CD4-positive, CD25-positive, alpha-beta regulatory T cell (primary cell): ENCODE data around the gene VPS37C. TPM values are rescaled to one million over a fixed set of nuclear protein-coding genes. Genes with fewer than 3 reads are reported as not detected.
"Not testable (repeated sequence)": the region's sequence is repeated elsewhere in the genome, so short reads cannot be mapped to it uniquely, and the experiment has no call there.

Experiments
- ATAC-seq, 2 donors: fragments of 150-1000 bp; cut with Tn5 transposase; one replicate each; pipeline ENCODE4 v1.10.0; 2021; ENCODE audit warnings: low read depth in 2 of 2, moderate number of reproducible peaks in 2 of 2, moderate library complexity in 1 of 2
- DNase-seq, 3 donors: peaks; one replicate each; pipeline versions ENCODE4 v3.0.0 to v3.0.0-alpha.2; 2012 to 2022; ENCODE audit warnings: mixed read lengths in 1 of 3
- H3K27ac ChIP-seq: one replicate; pipeline ENCODE4 v1.7.0; 2013; ENCODE audit warnings: mild to moderate bottlenecking, low read length; ENCODE audit not compliant: insufficient read depth, poor library complexity, severe bottlenecking
- H3K27me3 ChIP-seq: one replicate; pipeline ENCODE4 v1.7.0; 2013; ENCODE audit warnings: low read length; ENCODE audit not compliant: control insufficient read depth, insufficient read depth
- H3K36me3 ChIP-seq: one replicate; pipeline ENCODE4 v1.7.0; 2013; ENCODE audit warnings: mild to moderate bottlenecking, low read length, moderate library complexity; ENCODE audit not compliant: control insufficient read depth, insufficient read depth
- H3K4me1 ChIP-seq: 2 replicates; pipeline ENCODE4 v1.7.0; 2013; ENCODE audit warnings: mild to moderate bottlenecking, low read length; ENCODE audit not compliant: insufficient read depth, control insufficient read depth, poor library complexity, severe bottlenecking
- H3K4me3 ChIP-seq: one replicate; pipeline ENCODE4 v1.7.0; 2013; ENCODE audit warnings: low read depth, mild to moderate bottlenecking, low read length, moderate library complexity
- H3K9me3 ChIP-seq, 2 experiments: 1 replicate in 1 of 2; 2 replicates in 1 of 2; pipeline ENCODE4 v1.7.0; 2013; ENCODE audit warnings: low read length in 2 of 2, mild to moderate bottlenecking in 1 of 2, moderate library complexity in 1 of 2; ENCODE audit not compliant: control insufficient read depth in 2 of 2
- H3K27ac Mint-ChIP-seq, 3 donors: one replicate each; pipeline ENCODE4 v1.8.0; 2020 to 2022; ENCODE audit warnings: mild to moderate bottlenecking in 3 of 3, mixed read lengths in 3 of 3, moderate library complexity in 2 of 3
- H3K27me3 Mint-ChIP-seq: one replicate; pipeline ENCODE4 v1.8.0; 2022; ENCODE audit warnings: mild to moderate bottlenecking, mixed read lengths
- H3K36me3 Mint-ChIP-seq: one replicate; pipeline ENCODE4 v1.8.0; 2020; ENCODE audit warnings: mixed read lengths
- H3K4me1 Mint-ChIP-seq, 4 donors: one replicate each; pipeline ENCODE4 v1.8.0; 2020 to 2022; ENCODE audit warnings: mixed read lengths in 4 of 4, mild to moderate bottlenecking in 1 of 4
- H3K4me3 Mint-ChIP-seq, 4 donors: one replicate each; pipeline ENCODE4 v1.8.0; 2020 to 2022; ENCODE audit warnings: mild to moderate bottlenecking in 4 of 4, mixed read lengths in 4 of 4, moderate library complexity in 3 of 4
- H3K9me3 Mint-ChIP-seq, 7 donors: one replicate each; pipeline ENCODE4 v1.8.0; 2020 to 2022; ENCODE audit warnings: mixed read lengths in 7 of 7, mild to moderate bottlenecking in 3 of 7, moderate library complexity in 2 of 7
- polyA plus RNA-seq, 4 donors: library from polyadenylated mRNA; unstranded; fragments of 300-500 nt; fragmentation: Illumina TruSeq; gene quantifications; one replicate each; pipeline ENCODE4 v1.2.3, GENCODE V29; 2021
- total RNA-seq: library from RNA; stranded (reverse); gene quantifications from one replicate; pipeline ENCODE4 v1.2.3, GENCODE V29; 2022

The VPS37C gene
- total RNA-seq, result 2.8 TPM
- under 1 TPM; 0.30 to 0.68 (median 0.60) TPM for polyA plus RNA-seq

DNA sequence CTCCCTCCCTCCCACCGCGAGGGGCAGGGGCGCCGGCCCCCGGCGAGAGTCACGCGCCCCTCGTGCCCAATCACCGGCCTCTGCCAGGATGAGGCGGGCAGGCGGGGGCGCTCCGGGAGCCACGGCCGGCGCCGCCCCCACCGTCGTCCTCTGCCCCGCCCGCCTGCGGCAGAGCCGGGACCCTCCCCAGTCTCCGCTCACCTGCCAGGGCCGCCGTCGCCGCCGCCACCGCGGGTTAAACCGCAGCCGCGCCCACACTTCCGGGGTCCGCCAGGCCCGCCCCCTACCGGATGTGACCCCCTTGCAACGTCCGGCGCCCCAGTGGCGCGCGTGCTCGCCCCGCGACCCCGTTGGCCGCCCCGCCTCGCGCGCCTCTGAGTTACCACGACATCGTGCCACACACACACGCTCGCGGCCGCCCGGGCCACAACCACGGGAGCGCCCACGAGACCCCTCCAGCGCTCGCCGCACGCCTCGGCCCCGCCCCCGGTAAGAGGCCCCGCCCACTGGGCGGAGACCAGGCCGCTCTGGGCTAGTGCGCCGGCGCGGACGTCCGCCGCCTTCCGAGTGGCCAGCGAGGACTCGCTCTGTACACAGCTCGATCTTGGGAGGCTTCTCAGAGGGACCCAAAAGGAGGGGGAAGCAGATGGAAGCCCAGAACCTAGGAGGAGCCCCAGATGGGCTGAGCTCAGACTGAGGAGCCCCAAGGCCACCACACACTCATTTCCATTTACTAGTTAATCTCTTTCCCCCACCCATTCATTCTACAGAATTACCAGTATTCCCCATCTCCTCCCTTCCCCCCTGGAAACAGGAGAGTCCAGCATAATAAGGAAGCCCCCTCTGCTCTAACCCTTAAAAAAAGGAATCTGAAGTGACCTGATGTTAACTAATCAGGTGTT, at the start of gene VPS37C:
Gene VPS37C (minus strand): TSS at position 237 of the 902 bp plus-strand sequence. CDS start 22,597 bp downstream, outside the sequence.
- H3K9me3 ChIP-seq, result no peaks in the 10 kb centered on the region
- peaks cover 18% of the 10 kb centered on the region for H3K4me1 ChIP-seq
- DNase-seq (peak; percentile 87 to 96 (median 92)), ATAC-seq (peak; percentile 77 to 79)
- peaks cover 0 to 6% (median 3%) of the 10 kb centered on the region in 7 donors for H3K9me3 Mint-ChIP-seq
- peak within 1 kb of the TSS; percentile 92 for H3K27ac ChIP-seq
- peak within 1 kb of the TSS; percentile 94 to 98 (median 95) for H3K27ac Mint-ChIP-seq
- H3K36me3 ChIP-seq, result no peaks in the 10 kb centered on the region
- H3K36me3 Mint-ChIP-seq, result peaks cover 4% of the 10 kb centered on the region
- H3K27me3 ChIP-seq, result no peaks in the 10 kb centered on the region
- peak within 1 kb of the TSS; percentile 80 for H3K4me3 ChIP-seq
- H3K4me3 Mint-ChIP-seq, result peak within 1 kb of the TSS; percentile 85 to 90 (median 86)
- H3K4me1 Mint-ChIP-seq, result peaks cover 27 to 56% (median 34%) of the 10 kb centered on the region in 4 donors
- peaks cover 10% of the 10 kb centered on the region for H3K27me3 Mint-ChIP-seq

GRCh38 chr11:61210629-61211028, 49.4 kb upstream of the VPS37C start:
- not testable (repeated sequence) for H3K27ac ChIP-seq, H3K27me3 ChIP-seq, H3K36me3 Mint-ChIP-seq, H3K4me1 Mint-ChIP-seq, H3K36me3 ChIP-seq, H3K9me3 Mint-ChIP-seq, H3K4me1 ChIP-seq, ATAC-seq, H3K27ac Mint-ChIP-seq, H3K4me3 ChIP-seq, DNase-seq, H3K4me3 Mint-ChIP-seq, H3K9me3 ChIP-seq, H3K27me3 Mint-ChIP-seq

- not testable (repeated sequence) for H3K27ac ChIP-seq, H3K9me3 ChIP-seq, H3K4me1 ChIP-seq, DNase-seq, H3K4me1 Mint-ChIP-seq, H3K36me3 ChIP-seq, H3K4me3 ChIP-seq, H3K4me3 Mint-ChIP-seq, H3K27me3 ChIP-seq, H3K36me3 Mint-ChIP-seq, H3K27me3 Mint-ChIP-seq, ATAC-seq, H3K9me3 Mint-ChIP-seq, H3K27ac Mint-ChIP-seq
Observed at GRCh38 chr11:61207636-61208310, 46.5 kb upstream of the VPS37C start.

DNA sequence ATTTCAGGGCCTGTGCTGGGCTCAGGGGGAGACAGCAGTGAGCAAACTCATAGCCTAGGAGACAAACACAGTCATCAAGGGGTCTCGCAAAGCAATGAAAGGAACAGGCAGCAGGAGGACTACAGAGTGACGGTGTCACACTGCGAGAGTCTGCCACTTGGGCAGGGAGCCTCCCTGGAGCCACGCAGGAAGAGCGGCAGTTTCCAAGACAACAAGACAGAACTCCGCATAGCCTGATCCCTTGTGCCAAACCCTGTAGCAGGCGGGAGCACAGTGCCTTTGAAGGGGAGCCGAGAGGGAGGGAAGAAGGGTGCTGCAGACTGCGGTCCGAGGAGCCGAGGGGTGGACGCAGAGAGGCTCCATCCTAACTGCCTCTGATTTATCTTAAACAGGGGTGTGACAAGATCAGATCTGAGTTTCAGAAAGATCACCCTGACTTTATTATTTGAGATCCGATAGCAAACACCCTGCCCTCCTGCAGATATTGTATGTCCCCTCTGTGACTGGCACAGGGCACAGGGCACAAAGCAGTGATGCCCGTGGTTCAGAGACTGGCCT, 43.4 kb upstream of the VPS37C start:
- not testable (repeated sequence) for H3K4me3 ChIP-seq, ATAC-seq

DNA sequence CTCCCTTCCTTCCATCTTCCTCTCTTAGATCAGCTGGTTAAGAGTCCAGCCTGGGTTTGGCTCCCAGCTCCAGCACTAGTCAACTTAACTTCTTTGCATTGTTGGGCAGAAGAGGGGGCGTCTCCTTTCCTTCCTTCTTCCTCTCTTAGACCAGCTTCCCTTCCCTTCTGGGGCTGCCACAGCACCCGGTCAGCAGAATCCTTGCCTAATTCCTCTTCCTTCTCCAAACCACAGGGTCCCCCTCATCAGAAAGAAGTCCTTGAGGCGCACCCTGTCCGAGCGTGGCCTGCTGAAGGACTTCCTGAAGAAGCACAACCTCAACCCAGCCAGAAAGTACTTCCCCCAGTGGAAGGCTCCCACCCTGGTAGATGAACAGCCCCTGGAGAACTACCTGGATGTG, 42.6 kb upstream of the VPS37C start:
- not testable (repeated sequence) for H3K4me1 ChIP-seq, H3K27ac ChIP-seq, H3K27ac Mint-ChIP-seq, H3K4me3 ChIP-seq, H3K9me3 ChIP-seq, H3K9me3 Mint-ChIP-seq, H3K4me3 Mint-ChIP-seq, H3K4me1 Mint-ChIP-seq, H3K36me3 ChIP-seq, ATAC-seq, H3K27me3 ChIP-seq, H3K36me3 Mint-ChIP-seq, DNase-seq
- peaks cover 25% of the 10 kb centered on the region for H3K27me3 Mint-ChIP-seq

More for the DNA sequence above, 43.4 kb upstream of the VPS37C start:
- H3K27me3 Mint-ChIP-seq, result peaks cover 25% of the 10 kb centered on the region
- not testable (repeated sequence) for H3K27ac Mint-ChIP-seq, H3K9me3 Mint-ChIP-seq, DNase-seq, H3K9me3 ChIP-seq, H3K4me1 Mint-ChIP-seq, H3K4me3 Mint-ChIP-seq, H3K4me1 ChIP-seq, H3K36me3 Mint-ChIP-seq, H3K36me3 ChIP-seq, H3K27me3 ChIP-seq, H3K27ac ChIP-seq

- not testable (repeated sequence) for DNase-seq, H3K27me3 ChIP-seq, H3K9me3 Mint-ChIP-seq, H3K27ac ChIP-seq, H3K9me3 ChIP-seq, H3K4me3 ChIP-seq, H3K36me3 Mint-ChIP-seq, ATAC-seq, H3K4me1 Mint-ChIP-seq, H3K4me3 Mint-ChIP-seq, H3K4me1 ChIP-seq, H3K36me3 ChIP-seq
- H3K27me3 Mint-ChIP-seq, result peaks cover 25% of the 10 kb centered on the region
- H3K27ac Mint-ChIP-seq, result peak within 1 kb of the TSS in 1 of 3 donors; percentile 48
Observed at GRCh38 chr11:61202950-61203746, 41.9 kb upstream of the VPS37C start, which contains the start of gene PGA3. Gene PGA3, plus strand, starts transcription at chr11:61203515. Its CDS starts 50 bp downstream, at chr11:61203565.

GRCh38 chr11:61201476-61201875, 40.2 kb upstream of the VPS37C start:
- H3K27me3 Mint-ChIP-seq, result peaks cover 25% of the 10 kb centered on the region
- Histone ChIP-seq H3K9me3 (no peaks in the 10 kb centered on the region), H3K4me1 (no peaks in the 10 kb centered on the region), H3K36me3 (no peaks in the 10 kb centered on the region), H3K27me3 (peaks cover 3% of the 10 kb centered on the region), H3K4me3 (no peak overlapping the region), H3K27ac (no peak overlapping the region)
- DNase-seq, result peak in 1 of 3 donors; percentile 8
- no peak overlapping the region for H3K27ac Mint-ChIP-seq
- H3K4me3 Mint-ChIP-seq, result no peak overlapping the region
- ATAC-seq, result no peak
- H3K36me3 Mint-ChIP-seq, result no peaks in the 10 kb centered on the region
- no peaks in the 10 kb centered on the region for H3K4me1 Mint-ChIP-seq
- H3K9me3 Mint-ChIP-seq, result peaks cover 0 to 3% (median 0%) of the 10 kb centered on the region in 7 donors
